HFF-Myc (cell line): ENCODE data around the gene SLC25A22.
A peak's percentile ranks its signal among the peaks of the same experiment; 100 is the strongest.

Source experiments
- DNase-seq: peaks from one replicate; pipeline ENCODE4 v3.0.0-alpha.2; 2011; ENCODE audit warnings: low read depth; ENCODE audit errors: extremely low read depth
- H3K4me3 ChIP-seq: replicated peaks from 2 replicates; pipeline ENCODE4 v1.5.1; 2011; ENCODE audit warnings: low read depth, mild to moderate bottlenecking, control low read depth, low read length
- TF ChIP-seq, protein P1 (sequence below): IDR thresholded peaks from 2 replicates; pipeline ENCODE4 v1.5.1; 2012; ENCODE audit warnings: mild to moderate bottlenecking, low read depth, low read length, control low read depth; ENCODE audit errors: missing control alignments

SLC25A22 gene

DNA sequence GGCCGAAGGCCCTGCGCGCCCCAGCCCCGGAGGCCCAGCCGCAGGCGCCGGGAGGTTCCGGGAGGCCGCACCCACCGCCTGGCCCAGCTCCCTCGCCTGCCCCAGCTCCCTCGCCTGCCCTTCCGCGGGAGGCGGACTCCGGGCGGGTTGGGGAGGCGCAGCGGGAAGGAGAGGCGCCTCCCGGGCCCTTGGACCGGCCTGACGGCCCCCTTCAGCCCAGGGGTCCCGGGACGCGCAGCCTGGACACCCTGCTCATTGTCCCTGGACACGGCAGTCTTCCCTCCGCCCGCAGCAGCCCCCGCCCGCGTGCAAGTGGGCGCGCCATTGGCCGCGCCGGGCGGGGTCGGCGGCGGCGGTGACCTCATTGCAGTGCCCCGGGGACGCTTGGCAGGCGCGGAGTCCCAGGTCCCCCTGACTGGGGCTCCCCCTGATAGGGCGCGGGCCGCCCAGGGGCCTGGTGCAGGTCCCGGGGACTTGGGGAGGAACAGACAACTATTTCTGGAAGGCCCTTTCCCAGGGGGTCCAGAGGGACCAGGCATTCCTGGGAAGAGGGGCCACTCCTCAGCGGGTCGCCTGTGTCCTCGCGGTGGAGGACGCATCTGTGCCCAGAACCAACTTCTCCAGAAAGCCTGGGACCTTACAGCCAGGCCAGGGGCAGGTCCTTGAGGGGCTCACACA, 35.2 kb upstream of the SLC25A22 start:
- TF ChIP-seq, protein P1, sequence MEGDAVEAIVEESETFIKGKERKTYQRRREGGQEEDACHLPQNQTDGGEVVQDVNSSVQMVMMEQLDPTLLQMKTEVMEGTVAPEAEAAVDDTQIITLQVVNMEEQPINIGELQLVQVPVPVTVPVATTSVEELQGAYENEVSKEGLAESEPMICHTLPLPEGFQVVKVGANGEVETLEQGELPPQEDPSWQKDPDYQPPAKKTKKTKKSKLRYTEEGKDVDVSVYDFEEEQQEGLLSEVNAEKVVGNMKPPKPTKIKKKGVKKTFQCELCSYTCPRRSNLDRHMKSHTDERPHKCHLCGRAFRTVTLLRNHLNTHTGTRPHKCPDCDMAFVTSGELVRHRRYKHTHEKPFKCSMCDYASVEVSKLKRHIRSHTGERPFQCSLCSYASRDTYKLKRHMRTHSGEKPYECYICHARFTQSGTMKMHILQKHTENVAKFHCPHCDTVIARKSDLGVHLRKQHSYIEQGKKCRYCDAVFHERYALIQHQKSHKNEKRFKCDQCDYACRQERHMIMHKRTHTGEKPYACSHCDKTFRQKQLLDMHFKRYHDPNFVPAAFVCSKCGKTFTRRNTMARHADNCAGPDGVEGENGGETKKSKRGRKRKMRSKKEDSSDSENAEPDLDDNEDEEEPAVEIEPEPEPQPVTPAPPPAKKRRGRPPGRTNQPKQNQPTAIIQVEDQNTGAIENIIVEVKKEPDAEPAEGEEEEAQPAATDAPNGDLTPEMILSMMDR, result no peak
- no peak for DNase-seq
- peak overlapping the region; percentile 72 for H3K4me3 ChIP-seq

DNA sequence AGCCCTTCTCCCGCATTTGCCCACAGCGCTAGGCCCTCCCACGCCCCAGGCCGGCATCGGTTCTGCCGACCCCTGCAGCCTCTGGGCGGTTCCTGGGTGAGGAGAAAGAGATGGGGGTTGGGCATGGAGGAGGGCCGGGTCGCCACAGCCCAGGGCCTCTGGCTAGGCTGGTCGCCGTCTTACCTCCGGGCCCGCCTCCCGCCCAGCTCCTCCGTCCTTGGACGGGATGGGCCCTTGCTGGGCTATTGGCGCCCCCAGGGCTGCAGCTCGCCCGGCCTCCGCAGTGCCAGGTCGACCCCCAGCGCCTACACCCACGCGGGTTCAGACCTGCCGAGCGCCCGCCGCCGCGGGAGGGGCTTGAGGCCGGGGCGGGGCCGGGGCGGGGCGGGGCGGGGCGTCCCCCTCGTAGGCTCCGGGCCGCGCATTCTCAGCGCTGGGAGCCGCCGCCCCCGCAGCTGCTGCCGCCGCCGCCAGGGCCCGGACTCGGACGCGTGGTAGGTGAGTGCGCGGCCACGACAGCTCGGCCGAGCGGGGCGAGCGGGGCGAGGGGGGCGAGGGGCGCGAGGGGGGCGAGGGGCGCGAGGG, 34.5 kb upstream of the SLC25A22 start, which contains the start of gene CD151:
TSS of gene CD151 (plus strand) at position 424 of the 585 bp plus-strand sequence. CDS start 3,118 bp downstream, outside the sequence.
- no peak for DNase-seq

DNA sequence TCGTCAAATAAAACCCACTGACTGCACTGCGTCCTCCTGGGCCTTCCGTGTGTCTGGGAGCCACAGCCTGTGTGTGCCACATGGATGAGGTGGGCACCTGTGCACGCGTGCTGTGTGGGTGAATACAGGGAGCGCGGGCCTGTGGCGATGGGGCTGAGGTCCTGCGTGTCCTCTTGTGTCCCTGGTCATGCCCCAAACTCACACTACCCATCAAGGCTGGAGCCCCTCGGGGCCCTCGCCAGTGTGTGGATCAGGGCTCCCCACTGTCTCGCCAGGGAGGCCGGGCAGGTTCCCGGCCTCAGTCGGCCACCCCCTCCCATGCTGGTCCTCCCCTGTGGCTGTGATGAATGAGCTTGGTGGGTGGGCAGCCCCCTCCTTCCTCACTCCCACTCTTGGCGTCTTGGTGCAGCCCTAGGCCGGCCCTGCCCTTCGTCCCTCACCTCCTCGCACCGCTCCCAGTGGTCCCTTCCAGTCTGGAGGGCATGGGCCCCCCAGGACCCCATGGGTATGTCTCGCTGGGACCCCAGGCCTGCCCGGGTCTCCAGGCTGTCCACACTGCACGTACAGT, 34.0 kb upstream of the SLC25A22 start:
- no peak for DNase-seq
- TF ChIP-seq, protein P1, result no peak
- peak overlapping the region; percentile 43 for H3K4me3 ChIP-seq

More for the DNA sequence above, 34.5 kb upstream of the SLC25A22 start, which contains the start of gene CD151:
- TF ChIP-seq, protein P1, result no peak
- H3K4me3 ChIP-seq, result peak within 1 kb of the TSS; percentile 72

DNA sequence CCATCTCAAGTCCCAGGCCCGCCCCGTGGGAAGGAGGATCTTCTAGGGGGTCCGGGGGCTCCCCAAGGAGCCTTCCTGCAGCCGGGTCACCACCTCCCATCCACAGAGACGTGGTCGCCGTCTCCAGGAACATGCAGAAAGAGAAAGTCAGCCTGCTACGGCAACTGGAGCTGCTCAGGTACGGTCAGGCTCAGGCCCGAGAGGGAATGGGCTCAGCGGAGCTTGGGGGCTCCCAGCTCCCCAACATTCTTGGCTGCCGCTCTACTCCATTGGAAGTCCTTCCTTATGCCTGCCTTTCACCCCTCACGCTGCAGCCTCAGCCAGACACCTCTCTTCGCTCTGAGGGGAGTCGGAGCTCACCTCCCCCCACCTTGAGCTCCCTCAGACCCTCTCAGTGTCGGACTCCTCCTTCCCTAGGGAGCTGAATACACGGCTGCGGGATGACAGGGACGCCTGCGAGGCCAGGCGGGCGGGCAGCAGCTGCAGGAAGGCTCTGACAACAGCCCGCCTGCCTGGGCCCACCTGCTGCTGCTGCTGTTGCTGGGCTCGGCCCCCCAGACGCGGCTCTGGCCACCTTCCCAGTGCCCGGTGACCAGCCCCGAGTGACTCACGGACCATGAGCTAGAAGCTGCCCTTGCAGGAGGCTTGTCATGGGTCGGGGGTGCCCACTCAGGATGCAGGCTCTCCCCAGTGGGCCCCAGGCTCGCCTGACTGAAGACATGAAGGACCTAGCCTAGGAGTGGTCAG, 33.2 kb upstream of the SLC25A22 start:
- TF ChIP-seq, protein P1, result no peak
- no peak overlapping the region for H3K4me3 ChIP-seq
- no peak for DNase-seq

DNA sequence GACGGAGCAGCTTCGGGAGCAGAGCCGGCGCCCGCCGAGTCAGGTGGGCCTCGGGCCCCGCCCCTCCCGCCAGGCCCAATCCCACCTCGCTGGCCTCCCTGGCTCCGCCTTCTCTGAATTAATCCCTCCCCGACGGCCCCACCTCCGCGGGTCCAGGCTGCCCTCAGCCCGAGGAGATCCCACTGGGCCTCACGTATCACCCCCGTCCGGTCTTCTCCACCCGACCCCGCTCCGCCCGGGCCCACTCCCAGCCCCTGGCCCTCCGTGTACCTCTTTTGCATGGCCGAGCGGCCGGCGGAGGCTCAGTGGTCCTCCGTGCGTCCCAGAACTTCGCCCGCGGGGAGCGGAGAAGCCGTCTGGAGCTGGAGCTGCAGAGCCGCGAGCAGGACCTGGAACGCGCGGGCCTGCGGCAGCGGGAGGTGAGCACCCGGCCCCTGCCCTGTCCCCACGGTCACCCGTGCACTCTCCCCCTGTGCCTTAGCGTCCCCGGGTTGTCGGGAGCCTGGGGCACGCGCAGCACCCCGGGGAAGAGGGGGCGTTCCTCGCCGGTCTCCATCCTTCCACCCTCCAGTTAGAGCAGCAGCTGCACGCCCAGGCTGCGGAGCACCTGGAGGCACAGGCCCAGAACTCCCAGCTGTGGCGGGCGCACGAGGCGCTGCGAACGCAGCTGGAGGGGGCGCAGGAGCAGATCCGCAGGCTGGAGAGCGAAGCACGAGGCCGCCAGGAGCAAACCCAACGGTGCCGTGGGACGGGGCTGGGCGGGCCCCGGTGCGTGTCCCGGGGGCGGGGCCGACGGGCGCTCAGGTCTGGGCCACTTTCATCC, 32.4 kb upstream of the SLC25A22 start:
- peak overlapping the region; percentile 28 for H3K4me3 ChIP-seq
- DNase-seq, result no peak
- TF ChIP-seq, protein P1, result no peak

DNA sequence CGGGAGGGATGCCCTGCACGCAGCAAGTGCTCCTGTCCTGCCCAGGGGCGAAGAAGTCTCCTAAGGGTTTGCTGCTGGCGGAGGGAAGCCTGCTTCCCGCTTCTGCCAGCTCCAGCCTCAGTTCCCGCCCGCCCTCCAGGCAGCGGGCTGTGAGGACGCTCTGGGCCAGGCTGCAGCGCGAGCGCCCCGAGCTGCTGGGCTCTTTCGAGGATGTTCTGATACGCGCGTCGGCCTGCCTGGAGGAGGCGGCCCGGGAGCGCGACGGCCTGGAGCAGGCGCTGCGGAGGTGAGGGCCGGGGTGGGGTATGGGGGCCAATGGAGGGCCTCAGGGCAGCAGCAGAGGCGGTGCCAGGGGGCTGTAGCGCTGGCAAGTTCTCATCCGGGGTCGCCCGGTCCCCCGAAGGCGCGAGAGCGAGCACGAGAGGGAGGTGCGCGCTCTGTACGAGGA, 31.8 kb upstream of the SLC25A22 start:
- DNase-seq, result no peak
- peak overlapping the region; percentile 19 for H3K4me3 ChIP-seq
- TF ChIP-seq, protein P1, result no peak
